IgD-negative memory B cell (primary cell): ENCODE results near the gene HSBP1L1. TPM values are rescaled to one million over a fixed set of nuclear protein-coding genes. Genes with fewer than 3 reads are reported as not detected.
A peak's percentile ranks its signal among the peaks of the same experiment; 100 is the strongest.

ENCODE experiments used
- H3K27ac Mint-ChIP-seq, 3 donors: one replicate each; pipeline ENCODE4 v1.8.0; 2020 to 2022; ENCODE audit warnings: mild to moderate bottlenecking in 3 of 3, mixed read lengths in 3 of 3, moderate library complexity in 1 of 3
- H3K27me3 Mint-ChIP-seq: one replicate; pipeline ENCODE4 v1.8.0; 2021; ENCODE audit warnings: mixed read lengths
- H3K36me3 Mint-ChIP-seq: one replicate; pipeline ENCODE4 v1.8.0; 2020; ENCODE audit warnings: mild to moderate bottlenecking, mixed read lengths
- H3K4me1 Mint-ChIP-seq, 3 donors: one replicate each; pipeline ENCODE4 v1.8.0; 2020 to 2022; ENCODE audit warnings: mixed read lengths in 3 of 3, mild to moderate bottlenecking in 1 of 3
- H3K4me3 Mint-ChIP-seq, 4 donors: one replicate each; pipeline ENCODE4 v1.8.0; 2020 to 2022; ENCODE audit warnings: mild to moderate bottlenecking in 4 of 4, mixed read lengths in 4 of 4, moderate library complexity in 3 of 4
- H3K9me3 Mint-ChIP-seq, 3 donors: one replicate each; pipeline ENCODE4 v1.8.0; 2020 to 2021; ENCODE audit warnings: mixed read lengths in 3 of 3, mild to moderate bottlenecking in 1 of 3
- polyA plus RNA-seq: library from polyadenylated mRNA; unstranded; fragments of 300-500 nt; fragmentation: Illumina TruSeq; gene quantifications from one replicate; pipeline ENCODE4 v1.2.3, GENCODE V29; 2021

The HSBP1L1 gene
- polyA plus RNA-seq, 1 donor from 2014 or later = 10.9 TPM

GRCh38 chr18:79936641-79937040 lies 27.8 kb upstream of the HSBP1L1 start:
- no peaks in the 10 kb centered on the region for H3K27me3 Mint-ChIP-seq
- peaks cover 16 to 20% (median 17%) of the 10 kb centered on the region in 3 donors for H3K9me3 Mint-ChIP-seq
- no peak overlapping the region for H3K27ac Mint-ChIP-seq
- H3K4me1 Mint-ChIP-seq = peaks cover 2 to 12% (median 2%) of the 10 kb centered on the region in 3 donors
- H3K4me3 Mint-ChIP-seq = peak overlapping the region in 1 of 4 donors; percentile 27
- H3K36me3 Mint-ChIP-seq = peaks cover 44% of the 10 kb centered on the region

DNA sequence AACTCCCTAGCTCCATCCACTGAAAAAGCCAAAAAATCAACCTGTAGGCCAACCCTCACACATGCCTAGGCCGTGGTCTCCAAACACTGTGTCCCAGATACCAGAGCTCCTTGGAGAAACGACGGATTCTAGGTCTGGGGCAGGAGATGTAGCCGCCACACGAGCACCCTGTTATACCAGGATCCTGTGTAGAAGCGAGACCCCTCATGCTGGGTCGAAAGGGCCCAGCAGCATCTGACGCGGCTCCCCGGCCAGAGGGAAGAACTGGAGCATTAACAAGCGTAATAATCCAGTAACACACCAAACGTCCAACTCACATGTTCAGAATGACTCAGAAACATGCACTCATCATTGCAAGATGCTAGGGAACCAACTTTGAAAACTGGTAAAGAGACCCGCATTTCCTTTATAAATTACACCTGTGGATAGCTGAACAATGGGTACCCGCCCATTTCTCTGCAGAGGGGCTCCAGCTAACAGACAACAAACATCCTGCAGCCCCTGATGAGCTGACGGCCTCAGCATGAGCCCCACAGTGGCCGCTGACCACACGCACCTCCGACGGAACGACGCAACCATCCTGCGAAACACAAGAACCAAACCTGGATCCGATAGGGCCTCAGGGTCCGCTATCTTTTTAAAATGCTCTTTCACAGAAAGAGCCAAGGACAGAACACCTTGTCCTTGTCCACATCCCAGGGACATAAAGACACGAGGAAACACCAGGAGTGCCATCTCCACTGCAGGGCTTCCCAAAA lies 27.2 kb upstream of the HSBP1L1 start:
- no peak overlapping the region for H3K4me3 Mint-ChIP-seq
- H3K9me3 Mint-ChIP-seq = peaks cover 13 to 16% (median 14%) of the 10 kb centered on the region in 3 donors
- H3K4me1 Mint-ChIP-seq = peaks cover 2 to 12% (median 2%) of the 10 kb centered on the region in 3 donors
- peaks cover 46% of the 10 kb centered on the region for H3K36me3 Mint-ChIP-seq
- no peak overlapping the region for H3K27ac Mint-ChIP-seq
- no peaks in the 10 kb centered on the region for H3K27me3 Mint-ChIP-seq

GRCh38 chr18:79938196-79938595 lies 26.2 kb upstream of the HSBP1L1 start:
- Mint-ChIP-seq H3K27me3 (no peaks in the 10 kb centered on the region), H3K9me3 (peaks cover 8 to 11% (median 11%) of the 10 kb centered on the region in 3 donors), H3K4me3 (no peak overlapping the region), H3K36me3 (peaks cover 37% of the 10 kb centered on the region), H3K4me1 (peaks cover 2 to 8% (median 3%) of the 10 kb centered on the region in 3 donors), H3K27ac (no peak overlapping the region)

- Mint-ChIP-seq H3K36me3 (peaks cover 31% of the 10 kb centered on the region), H3K27me3 (no peaks in the 10 kb centered on the region), H3K4me1 (peaks cover 2 to 5% (median 3%) of the 10 kb centered on the region in 3 donors), H3K4me3 (peak overlapping the region in 1 of 4 donors; percentile 12), H3K27ac (peak overlapping the region in 1 of 3 donors; percentile 54), H3K9me3 (peaks cover 3 to 7% (median 5%) of the 10 kb centered on the region in 3 donors)
Observed at GRCh38 chr18:79939096-79939495, 25.3 kb upstream of the HSBP1L1 start.

DNA sequence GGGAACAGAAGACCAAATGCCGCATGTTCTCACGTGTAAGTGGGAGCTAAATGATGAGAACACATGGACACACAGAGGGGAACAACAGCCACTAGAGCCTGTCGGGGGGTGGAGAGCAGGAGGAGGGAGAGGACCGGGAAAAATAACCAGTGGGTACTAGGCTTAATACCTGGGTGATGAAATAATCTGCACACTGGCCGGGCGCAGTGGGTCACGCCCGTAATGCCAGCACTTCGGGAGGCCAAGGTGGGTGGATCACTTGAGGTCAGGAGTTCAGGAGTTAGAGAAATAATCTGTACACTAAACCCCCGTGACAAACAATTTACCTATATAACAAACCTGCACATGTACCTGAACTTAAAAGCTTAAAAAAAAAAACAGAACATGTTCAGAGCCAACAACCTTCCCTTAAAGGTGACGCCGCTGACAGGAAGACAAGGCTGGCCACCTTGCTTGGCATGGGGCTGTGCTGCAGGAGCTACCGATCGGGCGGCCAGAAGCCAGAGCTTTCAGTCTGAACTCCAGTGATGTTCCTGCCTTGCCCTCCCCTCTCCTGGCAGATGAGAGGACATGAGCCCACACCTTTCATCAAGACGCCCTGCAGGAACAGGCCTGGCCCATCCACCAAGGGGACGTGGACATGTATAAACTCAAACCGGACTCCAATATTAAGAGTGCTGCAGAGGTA lies 24.2 kb upstream of the HSBP1L1 start:
- Mint-ChIP-seq H3K36me3 (peaks cover 26% of the 10 kb centered on the region), H3K27me3 (no peaks in the 10 kb centered on the region), H3K4me3 (peak overlapping the region in 1 of 4 donors; percentile 76), H3K4me1 (peaks cover 2 to 13% (median 5%) of the 10 kb centered on the region in 3 donors), H3K27ac (no peak overlapping the region), H3K9me3 (peaks cover 0 to 7% (median 4%) of the 10 kb centered on the region in 3 donors)

DNA sequence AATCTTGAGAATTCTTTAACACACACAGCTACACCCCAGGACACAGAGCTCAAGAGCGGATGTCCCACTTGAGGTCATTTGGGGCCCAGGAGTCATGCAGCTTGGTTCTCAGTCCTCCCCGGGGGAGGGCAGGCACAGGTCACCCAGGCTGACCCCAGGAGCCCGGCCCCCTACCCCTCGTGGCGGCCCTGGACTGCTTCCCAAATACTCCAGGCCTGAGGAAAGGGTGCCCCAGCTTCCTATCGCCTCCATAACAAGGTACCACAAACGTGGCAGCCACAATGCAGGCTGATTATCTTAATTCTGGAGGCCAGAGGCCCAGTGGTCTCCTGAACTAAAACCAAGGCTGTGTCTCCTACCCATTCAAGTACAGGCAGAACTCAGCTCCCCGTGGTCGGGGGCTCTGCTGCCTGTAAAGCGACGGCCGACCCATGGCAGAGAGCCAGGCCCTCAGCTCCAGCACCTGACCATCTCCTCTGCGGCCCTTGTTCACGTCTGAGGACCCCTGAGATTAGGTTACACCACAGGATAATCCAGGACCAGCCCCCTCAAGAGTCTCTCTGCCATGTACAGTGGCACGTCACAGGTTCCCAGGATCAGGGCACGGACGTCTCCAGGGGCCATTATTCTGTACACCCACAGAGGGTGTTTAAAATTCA lies 23.5 kb upstream of the HSBP1L1 start:
- Mint-ChIP-seq H3K27ac (no peak overlapping the region), H3K36me3 (peaks cover 20% of the 10 kb centered on the region), H3K4me3 (no peak overlapping the region), H3K27me3 (no peaks in the 10 kb centered on the region), H3K9me3 (peaks cover 0 to 6% (median 4%) of the 10 kb centered on the region in 3 donors), H3K4me1 (peaks cover 3 to 17% (median 7%) of the 10 kb centered on the region in 3 donors)

- Mint-ChIP-seq H3K4me1 (peaks cover 5 to 23% (median 11%) of the 10 kb centered on the region in 3 donors), H3K27ac (no peak overlapping the region), H3K36me3 (peaks cover 16% of the 10 kb centered on the region), H3K9me3 (peaks cover 0 to 4% (median 4%) of the 10 kb centered on the region in 3 donors), H3K27me3 (no peaks in the 10 kb centered on the region), H3K4me3 (no peak overlapping the region)
Observed at GRCh38 chr18:79941473-79942119, 22.8 kb upstream of the HSBP1L1 start.

DNA sequence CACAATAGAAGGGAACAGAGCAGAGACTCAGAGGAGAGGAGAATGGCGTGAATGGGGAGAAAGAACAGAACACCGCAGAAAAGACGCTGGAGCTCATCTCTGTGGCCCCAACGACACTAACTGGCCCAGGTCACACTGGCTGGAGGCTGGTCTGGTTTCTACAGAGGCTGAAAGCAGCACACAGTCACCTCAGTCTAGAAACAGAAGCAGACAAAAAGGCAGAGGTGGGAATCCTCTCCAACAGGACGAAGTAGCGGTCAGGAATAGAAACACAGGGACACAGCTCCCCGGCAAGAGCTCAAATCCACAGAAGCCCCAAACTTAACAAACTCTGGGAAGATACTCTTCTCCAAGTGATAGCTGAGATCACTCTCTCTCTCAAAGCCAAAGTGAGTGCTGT lies 22.2 kb upstream of the HSBP1L1 start:
- Mint-ChIP-seq H3K4me3 (no peak overlapping the region), H3K27ac (no peak overlapping the region), H3K27me3 (no peaks in the 10 kb centered on the region), H3K36me3 (peaks cover 14% of the 10 kb centered on the region), H3K4me1 (peaks cover 8 to 26% (median 15%) of the 10 kb centered on the region in 3 donors), H3K9me3 (peaks cover 0 to 4% (median 4%) of the 10 kb centered on the region in 3 donors)

GRCh38 chr18:79942786-79943607 lies 21.4 kb upstream of the HSBP1L1 start:
- peak overlapping the region in 1 of 4 donors; percentile 33 for H3K4me3 Mint-ChIP-seq
- H3K36me3 Mint-ChIP-seq = peaks cover 7% of the 10 kb centered on the region
- H3K27ac Mint-ChIP-seq = peak overlapping the region in 1 of 3 donors; percentile 47
- H3K27me3 Mint-ChIP-seq = no peaks in the 10 kb centered on the region
- H3K4me1 Mint-ChIP-seq = peaks cover 10 to 28% (median 15%) of the 10 kb centered on the region in 3 donors
- H3K9me3 Mint-ChIP-seq = peaks cover 0 to 4% (median 2%) of the 10 kb centered on the region in 3 donors

DNA sequence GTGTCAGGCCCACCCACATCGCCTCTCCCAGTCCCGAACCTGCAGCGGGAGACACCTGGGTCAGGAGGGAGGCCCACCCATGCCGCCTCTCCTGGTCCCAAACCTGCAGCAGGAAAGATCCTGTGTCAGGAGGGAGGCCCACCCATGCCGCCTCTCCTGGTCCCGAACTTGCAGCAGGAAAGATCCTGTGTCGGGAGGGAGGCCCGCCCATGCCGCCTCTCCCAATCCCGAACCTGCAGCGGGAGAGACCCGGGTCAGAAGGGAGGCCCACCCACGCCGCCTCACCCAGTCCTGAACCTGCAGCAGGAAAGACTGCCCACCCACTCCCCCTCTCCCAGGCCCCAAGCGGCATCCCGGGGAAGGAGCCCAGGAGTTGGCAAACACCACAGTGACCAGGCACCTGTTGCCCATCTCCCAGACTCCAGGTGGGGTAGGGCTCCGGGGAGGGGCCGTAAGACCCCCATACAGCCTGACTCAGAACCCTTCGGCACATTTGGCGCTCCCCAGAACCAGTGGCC lies 20.8 kb upstream of the HSBP1L1 start:
- Mint-ChIP-seq H3K4me3 (no peak overlapping the region), H3K9me3 (peaks cover 0 to 4% (median 0%) of the 10 kb centered on the region in 3 donors), H3K36me3 (peaks cover 9% of the 10 kb centered on the region), H3K27ac (no peak overlapping the region), H3K27me3 (no peaks in the 10 kb centered on the region), H3K4me1 (peaks cover 13 to 35% (median 15%) of the 10 kb centered on the region in 3 donors)

DNA sequence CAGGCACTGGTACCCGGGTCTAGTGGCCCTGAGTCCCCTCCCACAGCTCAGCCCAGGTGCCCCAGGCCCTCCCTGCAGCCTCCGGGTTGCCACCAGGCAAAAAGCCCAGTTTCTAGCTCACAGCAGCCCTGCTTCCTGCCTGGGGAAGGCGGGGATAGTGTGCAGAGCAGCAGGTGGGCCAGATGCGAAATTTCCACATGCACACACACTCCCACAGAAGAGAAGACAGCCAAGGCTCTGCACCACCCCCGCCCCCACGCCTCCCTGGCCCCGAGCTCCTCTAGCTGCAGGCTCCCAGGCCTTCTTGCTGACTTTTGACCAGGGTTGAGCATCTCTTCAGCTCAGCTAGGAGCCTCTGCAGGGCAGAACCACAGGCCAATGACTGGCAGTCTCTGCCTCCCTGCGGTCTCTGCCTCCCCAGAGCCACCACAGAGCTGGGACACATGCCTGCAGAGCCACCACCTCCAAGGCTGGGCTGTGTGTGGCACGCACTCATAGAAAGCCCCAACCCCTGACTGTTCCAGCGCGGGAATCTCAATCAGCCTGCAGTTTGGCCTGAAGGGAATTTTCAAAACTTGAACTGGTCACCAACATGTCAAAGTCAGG lies 20.2 kb upstream of the HSBP1L1 start:
- peaks cover 0 to 4% (median 0%) of the 10 kb centered on the region in 3 donors for H3K9me3 Mint-ChIP-seq
- peak overlapping the region; percentile 72 to 81 (median 80) for H3K27ac Mint-ChIP-seq
- H3K4me3 Mint-ChIP-seq = no peak overlapping the region
- no peaks in the 10 kb centered on the region for H3K27me3 Mint-ChIP-seq
- peaks cover 12 to 39% (median 15%) of the 10 kb centered on the region in 3 donors for H3K4me1 Mint-ChIP-seq
- peaks cover 9% of the 10 kb centered on the region for H3K36me3 Mint-ChIP-seq

GRCh38 chr18:79944746-79945117 lies 19.7 kb upstream of the HSBP1L1 start:
- no peak overlapping the region for H3K4me3 Mint-ChIP-seq
- peak overlapping the region; percentile 72 to 81 (median 80) for H3K27ac Mint-ChIP-seq
- peaks cover 0 to 3% (median 0%) of the 10 kb centered on the region in 3 donors for H3K9me3 Mint-ChIP-seq
- no peaks in the 10 kb centered on the region for H3K27me3 Mint-ChIP-seq
- H3K36me3 Mint-ChIP-seq = peaks cover 9% of the 10 kb centered on the region
- H3K4me1 Mint-ChIP-seq = peaks cover 13 to 43% (median 17%) of the 10 kb centered on the region in 3 donors
